Upper lobe of right lung (tissue), 1 donor: Measurements from ENCODE around the gene CRAT. TPM values are rescaled to one million over a fixed set of nuclear protein-coding genes. Genes with fewer than 3 reads are reported as not detected.

Source experiments
- ATAC-seq: fragments of 200-7000 bp; cut with Tn5 transposase; one replicate; pipeline ENCODE4 v1.9.1; 2020; ENCODE audit warnings: mild to moderate bottlenecking, moderate library complexity
- DNase-seq: peaks from one replicate; pipeline ENCODE4 v3.0.0-alpha.2; 2020
- H3K27ac ChIP-seq: fragments of 200-600 bp; one replicate; pipeline ENCODE4 v1.8.0; 2022
- H3K27me3 ChIP-seq: fragments of 200-600 bp; one replicate; pipeline ENCODE4 v1.8.0; 2022; ENCODE audit warnings: mild to moderate bottlenecking
- H3K36me3 ChIP-seq: fragments of 200-600 bp; one replicate; pipeline ENCODE4 v1.8.0; 2022
- H3K4me1 ChIP-seq: fragments of 200-600 bp; one replicate; pipeline ENCODE4 v1.8.0; 2022
- H3K4me3 ChIP-seq: fragments of 200-600 bp; one replicate; pipeline ENCODE4 v1.8.0; 2022; ENCODE audit warnings: mild to moderate bottlenecking
- H3K9me3 ChIP-seq: fragments of 200-600 bp; one replicate; pipeline ENCODE4 v1.8.0; 2022
- intact Hi-C: fragments of 100-400 bp; cut with DNase I; formaldehyde crosslinking; loops from one replicate; pipeline ENCODE4 v1.11.0; 2022
- total RNA-seq: library from RNA; stranded (reverse); fragmentation: NEBNext Ultra II Directional; extraction: Animal tissue kit (Norgen Biotek cat#: 25700); gene quantifications from one replicate; pipeline ENCODE4 v1.2.1, GENCODE V29; 2021
- TF ChIP-seq, protein P1 (sequence below): fragments of 200-600 bp; IDR thresholded peaks from one replicate; pipeline ENCODE4 v1.8.0; 2022; ENCODE audit warnings: antibody characterized with exemption
- donor health status: DM: no; HTN: yes; CAD: no; lungs with severe emphysema.

The CRAT gene
- total RNA-seq, 1 donor from 2014 or later, result 22.8 TPM

DNA sequence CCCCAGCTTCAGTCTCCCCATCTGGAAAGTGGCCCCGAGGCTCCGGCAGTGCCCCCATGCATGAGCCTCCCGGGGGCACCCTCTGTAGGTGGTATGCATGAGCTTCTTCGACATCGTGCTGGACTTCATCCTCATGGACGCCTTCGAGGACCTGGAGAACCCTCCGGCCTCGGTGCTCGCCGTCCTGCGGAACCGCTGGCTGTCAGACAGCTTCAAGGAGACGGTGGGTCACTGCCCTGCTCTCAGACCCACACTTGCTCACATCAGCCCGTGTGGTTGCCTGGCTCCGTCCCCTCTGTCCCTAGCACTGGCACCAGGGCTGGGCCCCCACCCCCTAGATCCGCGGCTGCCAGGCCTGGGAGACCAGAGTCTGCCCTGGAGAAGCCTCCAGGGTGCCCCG is 42.5 kb downstream of the CRAT start:
- ATAC-seq, result no peak
- DNase-seq, result no peak
- Histone ChIP-seq H3K27ac (no peak overlapping the region), H3K4me3 (no peak overlapping the region), H3K4me1 (no peaks in the 10 kb centered on the region), H3K36me3 (peaks cover 32% of the 10 kb centered on the region), H3K27me3 (no peaks in the 10 kb centered on the region), H3K9me3 (no peaks in the 10 kb centered on the region)
- intact Hi-C loops, result no loop called here
- TF ChIP-seq, protein P1, sequence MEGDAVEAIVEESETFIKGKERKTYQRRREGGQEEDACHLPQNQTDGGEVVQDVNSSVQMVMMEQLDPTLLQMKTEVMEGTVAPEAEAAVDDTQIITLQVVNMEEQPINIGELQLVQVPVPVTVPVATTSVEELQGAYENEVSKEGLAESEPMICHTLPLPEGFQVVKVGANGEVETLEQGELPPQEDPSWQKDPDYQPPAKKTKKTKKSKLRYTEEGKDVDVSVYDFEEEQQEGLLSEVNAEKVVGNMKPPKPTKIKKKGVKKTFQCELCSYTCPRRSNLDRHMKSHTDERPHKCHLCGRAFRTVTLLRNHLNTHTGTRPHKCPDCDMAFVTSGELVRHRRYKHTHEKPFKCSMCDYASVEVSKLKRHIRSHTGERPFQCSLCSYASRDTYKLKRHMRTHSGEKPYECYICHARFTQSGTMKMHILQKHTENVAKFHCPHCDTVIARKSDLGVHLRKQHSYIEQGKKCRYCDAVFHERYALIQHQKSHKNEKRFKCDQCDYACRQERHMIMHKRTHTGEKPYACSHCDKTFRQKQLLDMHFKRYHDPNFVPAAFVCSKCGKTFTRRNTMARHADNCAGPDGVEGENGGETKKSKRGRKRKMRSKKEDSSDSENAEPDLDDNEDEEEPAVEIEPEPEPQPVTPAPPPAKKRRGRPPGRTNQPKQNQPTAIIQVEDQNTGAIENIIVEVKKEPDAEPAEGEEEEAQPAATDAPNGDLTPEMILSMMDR, result no peak

DNA sequence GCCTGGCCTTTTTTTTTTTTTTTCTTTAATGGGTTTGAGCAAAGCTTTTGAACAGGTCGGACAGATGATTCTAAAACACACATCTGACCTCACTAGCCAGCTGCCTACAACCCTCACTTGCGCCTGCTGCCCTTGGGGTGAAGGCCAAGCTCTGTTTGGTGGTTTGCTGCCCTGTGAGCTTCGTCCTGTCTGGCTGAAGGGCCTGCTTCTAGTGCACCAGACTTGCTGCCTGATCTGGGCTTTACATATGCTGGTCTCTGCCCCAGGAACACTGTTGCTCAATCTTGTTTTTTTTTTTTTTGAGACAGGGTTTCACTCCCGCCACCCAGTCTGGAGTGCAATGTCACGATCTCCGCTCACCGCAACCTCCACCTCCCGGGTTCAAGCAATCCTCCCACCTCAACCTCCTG is 46.1 kb downstream of the CRAT start:
- ATAC-seq (no peak), DNase-seq (no peak)
- no peak overlapping the region for H3K27ac ChIP-seq
- intact Hi-C loops, result no loop called here
- H3K36me3 ChIP-seq, result peaks cover 58% of the 10 kb centered on the region
- H3K4me3 ChIP-seq, result no peak overlapping the region
- H3K9me3 ChIP-seq, result no peaks in the 10 kb centered on the region
- no peaks in the 10 kb centered on the region for H3K4me1 ChIP-seq
- TF ChIP-seq, protein P1, result no peak
- H3K27me3 ChIP-seq, result no peaks in the 10 kb centered on the region

DNA sequence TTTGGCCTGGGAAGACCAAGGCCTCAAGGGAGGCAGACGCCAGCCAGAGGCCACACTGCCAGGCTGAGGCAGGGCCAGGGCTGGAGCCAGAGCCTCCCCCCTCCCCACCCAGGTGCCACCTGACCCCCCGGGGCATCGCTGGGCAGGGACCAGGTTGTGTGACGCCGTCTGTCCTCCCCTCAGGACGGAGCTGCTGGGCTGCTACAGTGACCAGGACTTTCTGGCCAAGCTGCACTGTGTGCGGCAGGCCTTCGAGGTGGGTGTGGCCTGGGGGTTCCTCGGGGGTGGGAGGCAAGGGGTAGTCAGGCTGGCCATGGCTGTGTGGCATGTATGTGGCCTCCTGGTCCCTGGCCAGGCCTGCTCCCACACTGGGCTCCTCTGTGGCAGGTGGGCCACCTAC is 47.5 kb downstream of the CRAT start:
- TF ChIP-seq, protein P1, result no peak
- no peak for DNase-seq
- Histone ChIP-seq H3K4me1 (peaks cover under 1% of the 10 kb centered on the region), H3K9me3 (no peaks in the 10 kb centered on the region), H3K36me3 (peaks cover 65% of the 10 kb centered on the region), H3K4me3 (no peak overlapping the region), H3K27me3 (no peaks in the 10 kb centered on the region), H3K27ac (no peak overlapping the region)
- intact Hi-C loops, result no loop called here
- ATAC-seq, result no peak

DNA sequence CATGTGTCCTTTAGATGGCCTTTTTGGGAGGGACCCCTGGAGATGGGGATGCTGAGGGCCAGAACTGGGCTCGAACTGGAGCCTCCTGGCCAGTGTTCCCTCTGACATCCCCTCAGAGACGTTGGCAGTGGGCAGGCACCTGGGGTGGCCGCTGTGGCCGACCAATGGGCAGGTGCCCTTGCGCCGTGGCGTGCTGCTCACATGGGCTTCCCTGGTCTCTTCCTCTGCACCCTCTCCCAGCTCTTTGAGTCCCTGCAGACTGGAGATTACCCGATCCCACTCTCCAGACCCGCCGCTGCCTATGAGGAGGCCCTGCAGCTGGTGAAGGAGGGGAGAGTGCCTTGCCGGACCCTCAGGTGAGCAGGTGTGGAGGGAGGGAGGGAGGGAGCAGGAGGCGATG is 49.6 kb downstream of the CRAT start:
- ATAC-seq, result no peak
- Histone ChIP-seq H3K27me3 (no peaks in the 10 kb centered on the region), H3K9me3 (no peaks in the 10 kb centered on the region), H3K4me1 (peaks cover 3% of the 10 kb centered on the region), H3K4me3 (no peak overlapping the region), H3K36me3 (peaks cover 65% of the 10 kb centered on the region), H3K27ac (no peak overlapping the region)
- intact Hi-C loops, result no loop called here
- no peak for DNase-seq
- TF ChIP-seq, protein P1, result no peak

DNA sequence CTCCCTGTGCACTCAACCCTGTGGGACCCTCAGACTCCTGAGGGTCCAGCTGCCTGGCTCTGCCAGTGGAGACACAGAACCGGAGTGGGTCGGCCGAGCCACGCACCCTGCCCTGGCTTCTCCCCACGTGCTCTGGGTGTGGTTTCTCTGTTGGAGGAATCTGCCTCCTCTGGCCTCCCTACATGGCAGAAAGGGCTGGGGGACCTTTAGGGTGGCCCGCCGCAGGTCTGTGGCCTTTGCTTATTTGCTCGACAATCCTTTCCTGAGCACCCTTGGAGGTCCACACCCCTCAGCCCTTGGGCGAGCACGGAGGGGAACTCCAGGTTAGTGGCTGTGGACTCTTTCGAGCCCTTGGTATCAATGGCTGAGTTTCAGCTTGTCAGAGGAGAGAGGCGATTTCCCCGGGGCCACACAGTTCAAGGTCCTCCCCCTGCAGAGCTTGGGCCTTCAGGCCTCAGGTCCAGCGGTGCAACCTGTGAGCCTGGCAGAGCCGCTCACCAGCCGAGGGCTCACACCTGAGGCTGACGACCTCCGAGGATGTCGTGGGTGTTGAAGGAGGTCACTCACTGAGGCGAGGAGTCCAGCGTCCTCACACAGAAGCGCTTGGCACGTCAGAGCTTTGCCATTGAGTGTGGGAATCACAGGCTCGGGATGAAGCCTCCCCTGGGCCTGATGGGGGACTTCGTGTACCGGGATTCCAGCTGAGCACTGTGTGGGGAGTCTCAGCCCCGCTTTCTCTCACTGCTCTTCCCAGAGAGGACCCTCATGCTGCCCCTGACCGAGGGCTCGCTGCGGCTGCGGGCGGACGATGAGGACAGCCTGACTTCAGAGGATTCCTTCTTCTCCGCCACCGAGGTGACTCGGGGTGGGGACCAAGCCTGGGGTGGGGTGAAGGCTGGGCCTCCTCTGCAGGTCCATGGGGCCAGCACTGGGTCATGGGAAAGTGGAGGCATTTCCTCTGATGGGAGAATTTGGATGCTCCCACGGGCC is 50.5 kb downstream of the CRAT start:
- TF ChIP-seq, protein P1, result no peak
- H3K4me3 ChIP-seq, result no peak overlapping the region
- intact Hi-C loops, result no loop called here
- DNase-seq (no peak), ATAC-seq (no peak)
- no peaks in the 10 kb centered on the region for H3K9me3 ChIP-seq
- peaks cover 61% of the 10 kb centered on the region for H3K36me3 ChIP-seq
- no peak overlapping the region for H3K27ac ChIP-seq
- H3K27me3 ChIP-seq, result no peaks in the 10 kb centered on the region
- peaks cover 3% of the 10 kb centered on the region for H3K4me1 ChIP-seq
